ENCODE results near the gene SLC2A3. TPM values are rescaled to one million over a fixed set of nuclear protein-coding genes. Genes with fewer than 3 reads are reported as not detected.

The SLC2A3 gene
- total and polyA plus RNA-seq, 9 of the 15 experiments (the other 6 are each of a cell fraction or from before 2014, with no cell fraction given) = 67.3 to 491 (median 104) TPM

GRCh38 chr12:7872566-7873319 is 63.2 kb downstream of the SLC2A3 start, which contains the start of gene SLC2A14:
Gene SLC2A14 (minus strand): TSS chr12:7872915. CDS start chr12:7869880, 3,035 bp downstream.
- TF ChIP-seq FOXK1 (CRISPR knock-in tag; IDR thresholded peaks at IDR 0.05; ENCODE audit: borderline replicate concordance) = no peak
- TF ChIP-seq NBN (IDR thresholded peaks at IDR 0.05; ENCODE audit: low read depth) = no peak
- no peak for TF ChIP-seq FOSL1 (tag; conservative IDR thresholded peaks at IDR 0.05)
- TF ChIP-seq TEAD1 (CRISPR knock-in tag; IDR thresholded peaks at IDR 0.05) = no peak
- TF ChIP-seq TSC22D4 (tag; IDR thresholded peaks at IDR 0.05) = no peak
- TF ChIP-seq CC2D1A (IDR thresholded peaks at IDR 0.05) = no peak
- no peak for TF ChIP-seq ELF4 (CRISPR knock-in tag; IDR thresholded peaks at IDR 0.05)
- TF ChIP-seq, protein P1, sequence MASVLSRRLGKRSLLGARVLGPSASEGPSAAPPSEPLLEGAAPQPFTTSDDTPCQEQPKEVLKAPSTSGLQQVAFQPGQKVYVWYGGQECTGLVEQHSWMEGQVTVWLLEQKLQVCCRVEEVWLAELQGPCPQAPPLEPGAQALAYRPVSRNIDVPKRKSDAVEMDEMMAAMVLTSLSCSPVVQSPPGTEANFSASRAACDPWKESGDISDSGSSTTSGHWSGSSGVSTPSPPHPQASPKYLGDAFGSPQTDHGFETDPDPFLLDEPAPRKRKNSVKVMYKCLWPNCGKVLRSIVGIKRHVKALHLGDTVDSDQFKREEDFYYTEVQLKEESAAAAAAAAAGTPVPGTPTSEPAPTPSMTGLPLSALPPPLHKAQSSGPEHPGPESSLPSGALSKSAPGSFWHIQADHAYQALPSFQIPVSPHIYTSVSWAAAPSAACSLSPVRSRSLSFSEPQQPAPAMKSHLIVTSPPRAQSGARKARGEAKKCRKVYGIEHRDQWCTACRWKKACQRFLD (CRISPR knock-in tag; IDR thresholded peaks at IDR 0.05) = no peak
- no peak for TF ChIP-seq KAT7 (CRISPR knock-in tag; IDR thresholded peaks at IDR 0.05; ENCODE audit: borderline replicate concordance)
- no peak for TF ChIP-seq UBTF (IDR thresholded peaks at IDR 0.05; ENCODE audit: borderline replicate concordance in 1 of 2, low read depth in 2 of 2, low read length in 2 of 2)
- TF ChIP-seq KLF16 (IDR thresholded peaks at IDR 0.05) = no peak
- no peak for TF ChIP-seq HNRNPL (IDR thresholded peaks at IDR 0.05; ENCODE audit: low read depth, low read length)
- no peak for TF ChIP-seq SAFB2 (IDR thresholded peaks at IDR 0.05; ENCODE audit: borderline replicate concordance, low read depth, low read length, severe bottlenecking)
- no peak for TF ChIP-seq IRF2 (CRISPR knock-in tag; IDR thresholded peaks at IDR 0.05)
- no peak for TF ChIP-seq ILF3 (IDR thresholded peaks at IDR 0.05; ENCODE audit: borderline replicate concordance)
- TF ChIP-seq PHF20 (IDR thresholded peaks at IDR 0.05; ENCODE audit: partially characterized antibody) = no peak
- Histone ChIP-seq H3K9me1 (ENCODE audit: control insufficient read depth, insufficient read depth, low read length) (no peaks in the 10 kb centered on the region), H3K27ac (ENCODE audit: extremely low read depth, low read depth, low read length) (no peak within 1 kb of the TSS), H3K4me1 (replicated peaks in 1 of 2; ENCODE audit: control insufficient read depth in 2 of 2, insufficient read depth in 2 of 2, low read length in 2 of 2) (peaks cover 0 to 6% of the 10 kb centered on the region in 2 experiments; a peak in 3 of 5 replicates), H3K4me2 (ENCODE audit: insufficient read depth, low read length) (no peak within 1 kb of the TSS), H3K36me3 (ENCODE audit: control insufficient read depth, insufficient read depth, low read length) (no peaks in the 10 kb centered on the region), H4K20me1 (replicated peaks; ENCODE audit: control insufficient read depth, insufficient read depth, low read length) (no peaks in the 10 kb centered on the region), H2AFZ (ENCODE audit: low read depth, low read length) (no peak within 1 kb of the TSS), H3K4me3 (no peak within 1 kb of the TSS), H3K27me3 (ENCODE audit: control insufficient read depth in 2 of 2, insufficient read depth in 2 of 2, low read length in 2 of 2) (no peaks in the 10 kb centered on the region; a peak in 1 of 5 replicates), H3K79me2 (ENCODE audit: control insufficient read depth, insufficient read depth, low read length) (no peaks in the 10 kb centered on the region), H3K9me3 (replicated peaks; ENCODE audit: control insufficient read depth, insufficient read depth, low read depth, low read length) (no peaks in the 10 kb centered on the region), H3K9ac (ENCODE audit: insufficient read depth in 1 of 2, low read depth in 2 of 2, low read length in 2 of 2) (no peak within 1 kb of the TSS)
- WGBS (ENCODE audit: insufficient coverage, low coverage, missing lambda C conversion rate) = 61% methylated on average over 34 of the region's 65 CpGs
- no TSS peak for BruUV-seq (replicated peaks)
- ChIA-PET POLR2A (no interaction called here), CTCF (ENCODE audit: low intra/inter-chr PET ratio) (no interaction called here)
- in situ Hi-C loops (cut with MboI) = no loop called here
- DNase-seq (ENCODE audit: extremely low read depth in 1 of 4, low spot score in 3 of 4) (peak in 2 of 4 experiments; percentile 9 to 15), ATAC-seq (no peak), FAIRE-seq (no peak)
- intact Hi-C loops (cut with micrococcal nuclease) = no loop called here

All from K562 (cell line).